Adrenal gland (tissue), 12 donors: ENCODE results near the gene AGPAT1. TPM values are rescaled to one million over a fixed set of nuclear protein-coding genes. Genes with fewer than 3 reads are reported as not detected.

Experiments
- DNase-seq, 7 donors: peaks; one replicate each; pipeline ENCODE4 v3.0.0-alpha.2; 2019 to 2020
- H3K27ac ChIP-seq, 5 donors: fragments of 200-600 bp; sonication (generic) in 4 of 5; 1 replicate in 3 of 5; 2 replicates in 2 of 5; pipeline versions ENCODE4 v1.5.1 to v1.8.0; 2016 to 2020; ENCODE audit warnings: mild to moderate bottlenecking in 1 of 5
- H3K27me3 ChIP-seq: fragments of 200-600 bp; 2 replicates; pipeline ENCODE4 v1.8.0; 2021
- H3K36me3 ChIP-seq, 2 donors: fragments of 200-600 bp; replicated peaks in 1 of 2; 1 replicate in 1 of 2; 2 replicates in 1 of 2; pipeline versions ENCODE4 v1.5.1 to v1.8.0; 2018 to 2022
- H3K4me1 ChIP-seq, 2 donors: fragments of 200-600 bp; replicated peaks in 1 of 2; 1 replicate in 1 of 2; 2 replicates in 1 of 2; pipeline versions ENCODE4 v1.5.1 to v1.8.0; 2018 to 2021
- H3K4me3 ChIP-seq, 4 donors: fragments of 200-600 bp; sonication (generic) in 3 of 4; one replicate each; pipeline ENCODE4 v1.5.1; 2016 to 2018
- H3K9me3 ChIP-seq, 3 donors: fragments of 200-600 bp; sonication (generic) in 1 of 3; replicated peaks in 1 of 3; 1 replicate in 2 of 3; 2 replicates in 1 of 3; pipeline versions ENCODE4 v1.5.1 to v1.8.0; 2016 to 2021
- CTCF ChIP-seq, 6 experiments: fragments of 450-650 bp in 4 of 6; fragments of 200-600 bp in 2 of 6; sonication (generic) in 1 of 6; IDR thresholded peaks; 1 replicate in 5 of 6; 2 replicates in 1 of 6; pipeline versions ENCODE4 v1.5.1 to v1.8.0; 2016 to 2021; ENCODE audit warnings: antibody characterized with exemption in 6 of 6, mild to moderate bottlenecking in 2 of 6, moderate library complexity in 1 of 6
- POLR2A ChIP-seq, 2 donors: fragments of 450-650 bp; IDR thresholded peaks; one replicate each; pipeline ENCODE4 v1.6.1; 2017; ENCODE audit warnings: antibody characterized with exemption in 2 of 2, mild to moderate bottlenecking in 2 of 2, moderate library complexity in 1 of 2
- WGBS, 4 donors: extraction: QIAGEN DNeasy Blood & Tissue Kit in 2 of 4; methylation state at CpG; one replicate each; pipeline versions ENCODE4 v1.1.5 to v1.1.7; 2013 to 2017; 5-methylcytosine and 5-hydroxymethylcytosine counted together
- intact Hi-C, 2 donors: fragments of 100-400 bp; cut with DNase I; formaldehyde crosslinking; loops; one replicate each; pipeline versions ENCODE4 v1.14.1 to v1.15.0; 2022 to 2023
- polyA plus RNA-seq, 3 donors: library from polyadenylated mRNA; stranded (reverse); fragments of 200-250 nt in 2 of 3; fragments of 350-450 nt in 1 of 3; fragmentation: Illumina TruSeq in 1 of 3; extraction: RNeasy Lipid Tissue Mini Kit (QIAGEN cat#74804) in 1 of 3; gene quantifications; one replicate each; pipeline ENCODE4 v1.2.3, GENCODE V29; 2013 to 2014
- total RNA-seq, 9 donors: library from RNA; depleted of rRNA in 4 of 9; stranded (reverse); fragments of >200 nt in 4 of 9; fragments of 120-200 nt in 1 of 9; fragmentation: NEBNext Ultra II Directional in 1 of 9; extraction: Animal tissue kit (Norgen Biotek cat#: 25700) in 1 of 9; gene quantifications; one replicate each; pipeline versions ENCODE4 v1.1.0 to v1.2.4, GENCODE V29; 2013 to 2023
- donor health status: healthy with polysubstance abuse.
- donor health status: Bipolar disorder and iron deficiency.
- donor health status: DM: yes; HTN: yes; CAD: no.
- donor health status: DM: no; HTN: no; CAD: no.
- donor health status: DM: no; HTN: no; CAD: no.
- donor health status: DM: yes; HTN: yes; CAD: no.

AGPAT1 gene
- total and polyA plus RNA-seq, 12 donors = 51.9 to 91.9 (median 68.5) TPM

DNA sequence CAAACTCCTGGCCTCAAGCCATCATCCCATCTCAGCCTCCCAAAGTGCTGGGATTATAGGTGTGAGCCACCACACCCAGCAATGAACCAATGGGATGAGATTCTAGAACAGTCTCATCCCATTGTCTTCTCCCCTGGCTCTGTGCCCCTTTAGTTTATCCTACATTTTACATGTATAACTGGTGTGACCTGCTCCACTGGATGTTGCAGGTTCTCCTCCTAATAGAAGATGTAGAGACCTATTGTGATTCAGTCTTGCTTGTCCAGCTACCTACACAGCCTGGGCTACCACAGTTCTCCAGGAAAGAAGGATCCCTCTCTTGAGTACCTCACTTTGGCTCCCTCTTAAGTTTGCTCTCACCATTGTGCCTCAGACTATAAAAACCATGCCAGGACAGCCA is 43.8 kb downstream of the AGPAT1 start:
- peaks cover 17 to 19% of the 10 kb centered on the region in 2 donors for H3K4me1 ChIP-seq
- intact Hi-C loops = no loop called here
- TF ChIP-seq CTCF (IDR thresholded peaks at IDR 0.05) (no peak), POLR2A (IDR thresholded peaks at IDR 0.05) (no peak)
- H3K27me3 ChIP-seq = no peaks in the 10 kb centered on the region
- no peak overlapping the region for H3K27ac ChIP-seq
- no peaks in the 10 kb centered on the region for H3K36me3 ChIP-seq
- no peaks in the 10 kb centered on the region for H3K9me3 ChIP-seq
- no peak overlapping the region for H3K4me3 ChIP-seq
- peak in 1 of 7 donors; percentile 12 for DNase-seq

DNA sequence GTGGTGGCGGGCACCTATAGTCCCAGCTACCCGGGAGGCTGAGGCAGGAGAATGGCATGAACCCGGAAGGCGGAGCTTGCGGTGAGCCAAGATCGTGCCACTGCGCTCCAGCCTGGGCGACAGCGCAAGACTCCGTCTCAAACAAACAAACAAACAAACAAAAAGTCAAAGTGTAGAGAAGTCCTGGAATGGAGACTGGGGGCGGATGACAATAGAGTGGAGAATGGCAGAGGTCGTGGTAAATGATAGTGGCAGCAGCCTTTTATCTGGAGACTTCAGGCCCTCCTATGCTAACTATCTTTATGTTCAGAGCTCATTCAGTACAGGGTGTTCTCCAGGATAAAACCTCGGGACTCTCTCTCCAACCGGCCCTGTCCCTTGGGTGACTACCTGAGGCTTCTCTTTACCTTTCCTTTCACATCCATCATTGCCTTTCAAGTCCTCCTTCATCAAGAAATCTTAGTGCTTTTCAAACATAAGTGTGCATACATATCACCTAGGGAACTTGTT is 44.4 kb downstream of the AGPAT1 start:
- no peaks in the 10 kb centered on the region for H3K9me3 ChIP-seq
- peaks cover 20 to 25% of the 10 kb centered on the region in 2 donors for H3K4me1 ChIP-seq
- no peak overlapping the region for H3K4me3 ChIP-seq
- no peak overlapping the region for H3K27ac ChIP-seq
- TF ChIP-seq POLR2A (IDR thresholded peaks at IDR 0.05) (no peak), CTCF (IDR thresholded peaks at IDR 0.05) (no peak)
- DNase-seq = peak in 1 of 7 donors; percentile 12
- H3K36me3 ChIP-seq = no peaks in the 10 kb centered on the region
- WGBS, 4 donors = 88 to 92% (median 90%) methylated on average over 14 of the region's 14 CpGs
- intact Hi-C loops = no loop called here
- no peaks in the 10 kb centered on the region for H3K27me3 ChIP-seq

DNA sequence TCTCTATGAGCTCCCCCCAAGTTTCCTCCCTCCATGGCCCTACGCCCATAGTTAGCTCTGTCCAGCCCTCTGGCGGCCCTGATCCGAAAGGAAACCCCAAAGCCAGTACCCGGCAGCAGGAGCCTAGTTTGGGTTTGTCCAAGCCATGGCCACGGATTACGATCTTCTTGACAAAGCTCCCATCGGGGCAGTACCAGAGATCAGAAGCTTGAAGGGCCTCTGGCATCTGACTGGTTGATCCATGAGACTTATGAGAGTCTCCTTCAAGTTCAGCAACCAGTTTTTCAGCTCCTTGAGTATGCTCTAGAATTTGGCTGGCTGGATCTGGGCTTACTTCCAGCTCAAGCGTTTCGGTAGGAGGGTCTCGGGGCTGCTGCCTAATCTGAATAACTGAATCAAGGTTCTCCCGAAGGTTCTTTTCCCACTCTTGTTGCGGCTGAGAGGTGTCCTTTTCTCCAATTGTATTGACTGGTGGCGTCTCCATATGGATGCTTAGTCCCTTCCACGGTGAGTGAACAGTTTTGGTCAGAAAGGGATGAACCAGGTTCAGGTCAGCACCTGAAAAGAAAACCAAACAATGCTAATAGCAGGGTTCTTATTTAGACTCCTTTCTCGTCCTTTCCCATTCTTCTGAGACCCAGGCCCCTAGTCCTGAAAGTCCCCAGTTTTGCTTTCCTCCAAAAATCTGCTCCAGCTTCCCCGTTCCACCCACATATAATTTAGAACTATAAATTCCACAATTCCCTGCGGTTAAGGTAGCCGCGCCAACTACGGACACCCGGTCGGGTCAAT is 46.4 kb downstream of the AGPAT1 start:
- TF ChIP-seq CTCF (IDR thresholded peaks at IDR 0.05) (no peak), POLR2A (IDR thresholded peaks at IDR 0.05) (no peak)
- H3K4me1 ChIP-seq = peaks cover 20 to 29% of the 10 kb centered on the region in 2 donors
- 15 to 34% (median 29%) methylated on average over 16 to 22 of the region's 22 CpGs for WGBS, 4 donors
- peak overlapping the region; percentile 53 to 95 (median 92) for H3K27ac ChIP-seq
- H3K27me3 ChIP-seq = no peaks in the 10 kb centered on the region
- no peak for DNase-seq
- peak overlapping the region; percentile 37 to 93 (median 78) for H3K4me3 ChIP-seq
- no peaks in the 10 kb centered on the region for H3K9me3 ChIP-seq
- peaks cover 0 to 19% of the 10 kb centered on the region in 2 donors for H3K36me3 ChIP-seq
- intact Hi-C loops = no loop called here

DNA sequence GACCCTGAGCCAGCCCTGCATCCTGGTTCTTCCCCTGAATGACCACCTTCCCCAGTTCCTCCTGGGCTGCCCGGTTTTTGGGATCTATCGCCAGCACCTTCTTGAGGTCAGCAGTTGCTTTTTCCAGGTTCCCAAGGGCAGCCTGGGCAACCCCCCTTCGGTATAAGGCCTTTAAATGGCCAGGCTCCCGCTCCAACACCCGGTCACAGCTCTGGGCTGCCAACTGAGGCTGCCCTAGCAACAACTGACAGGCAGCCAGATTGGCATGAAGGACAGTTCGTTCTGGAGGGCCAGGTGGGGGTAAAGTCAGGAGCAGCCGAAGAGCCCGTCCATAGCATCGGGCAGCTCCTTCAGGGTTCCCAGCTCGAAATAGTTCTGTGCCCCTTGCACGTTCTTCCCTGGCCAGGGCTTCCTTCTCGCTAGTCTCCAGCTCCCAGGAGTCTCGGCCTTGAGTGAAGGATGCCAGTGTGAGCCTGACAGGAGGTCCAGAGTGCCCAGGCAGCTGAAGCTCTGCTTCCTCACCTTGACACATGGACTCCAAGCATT is 47.1 kb downstream of the AGPAT1 start:
- WGBS, 4 donors = 79 to 84% (median 80%) methylated on average over 11 to 13 of the region's 13 CpGs
- TF ChIP-seq CTCF (IDR thresholded peaks at IDR 0.05) (no peak), POLR2A (IDR thresholded peaks at IDR 0.05) (no peak)
- intact Hi-C loops = no loop called here
- peak overlapping the region in 4 of 5 donors; percentile 23 to 95 (median 90) for H3K27ac ChIP-seq
- H3K36me3 ChIP-seq = peaks cover 0 to 25% of the 10 kb centered on the region in 2 donors
- no peak for DNase-seq
- H3K9me3 ChIP-seq = no peaks in the 10 kb centered on the region
- H3K4me3 ChIP-seq = peak overlapping the region in 1 of 4 donors; percentile 76
- H3K4me1 ChIP-seq = peaks cover 20 to 29% of the 10 kb centered on the region in 2 donors
- H3K27me3 ChIP-seq = no peaks in the 10 kb centered on the region
